Trophoblast cell (in vitro differentiated cells and primary cell): ENCODE data around the gene STRIP1.

Experiments
- DNase-seq, 2 donors: peaks; one replicate each; pipeline ENCODE4 v3.0.0-alpha.2; 2016
- H2AFZ ChIP-seq: 2 replicates; pipeline ENCODE4 v1.6.1; 2013; ENCODE audit warnings: low read length, moderate library complexity, mild to moderate bottlenecking; ENCODE audit not compliant: insufficient read depth, poor library complexity
- H2AK5ac ChIP-seq: 2 replicates; pipeline ENCODE4 v1.6.1; 2013; ENCODE audit warnings: mild to moderate bottlenecking, low read length
- H2BK120ac ChIP-seq: 2 replicates; pipeline ENCODE4 v1.6.1; 2013; ENCODE audit warnings: low read length, mild to moderate bottlenecking, moderate library complexity; ENCODE audit not compliant: insufficient read depth, poor library complexity
- H2BK12ac ChIP-seq: 2 replicates; pipeline ENCODE4 v1.6.1; 2013; ENCODE audit warnings: mild to moderate bottlenecking, low read length, moderate library complexity
- H2BK5ac ChIP-seq: 2 replicates; pipeline ENCODE4 v1.6.1; 2013; ENCODE audit warnings: low read length, low read depth, moderate library complexity, mild to moderate bottlenecking; ENCODE audit not compliant: poor library complexity
- H3K14ac ChIP-seq: 2 replicates; pipeline ENCODE4 v1.6.1; 2013; ENCODE audit warnings: mild to moderate bottlenecking, low read length
- H3K18ac ChIP-seq: 2 replicates; pipeline ENCODE4 v1.6.1; 2013; ENCODE audit warnings: mild to moderate bottlenecking, low read length
- H3K23ac ChIP-seq: 2 replicates; pipeline ENCODE4 v1.6.1; 2013; ENCODE audit warnings: low read length
- H3K27ac ChIP-seq: 2 replicates; pipeline ENCODE4 v1.5.1; 2013; ENCODE audit warnings: low read depth, mild to moderate bottlenecking, inconsistent platforms, low read length, moderate library complexity
- H3K27me3 ChIP-seq: 2 replicates; pipeline ENCODE4 v1.6.1; 2013; ENCODE audit warnings: inconsistent platforms, mild to moderate bottlenecking, low read length, moderate library complexity; ENCODE audit not compliant: insufficient read depth
- H3K36me3 ChIP-seq, 2 experiments: 1 replicate in 1 of 2; 2 replicates in 1 of 2; pipeline ENCODE4 v1.6.1; 2013; ENCODE audit warnings: low read length in 2 of 2, mild to moderate bottlenecking in 2 of 2, moderate library complexity in 1 of 2; ENCODE audit not compliant: insufficient read depth in 2 of 2, control insufficient read depth in 1 of 2
- H3K4ac ChIP-seq: 2 replicates; pipeline ENCODE4 v1.6.1; 2013; ENCODE audit warnings: low read depth, mild to moderate bottlenecking, low read length, moderate library complexity
- H3K4me1 ChIP-seq, 2 experiments: 1 replicate in 1 of 2; 2 replicates in 1 of 2; pipeline ENCODE4 v1.6.1; 2013; ENCODE audit warnings: low read length in 2 of 2, mild to moderate bottlenecking in 2 of 2, moderate library complexity in 1 of 2; ENCODE audit not compliant: insufficient read depth in 2 of 2, control insufficient read depth in 1 of 2
- H3K4me2 ChIP-seq: 2 replicates; pipeline ENCODE4 v1.6.1; 2013; ENCODE audit warnings: inconsistent platforms, mild to moderate bottlenecking, low read length, moderate library complexity
- H3K4me3 ChIP-seq: 2 replicates; pipeline ENCODE4 v1.5.1; 2013; ENCODE audit warnings: mild to moderate bottlenecking, low read depth, low read length, inconsistent platforms
- H3K79me1 ChIP-seq: one replicate; pipeline ENCODE4 v1.6.1; 2013; ENCODE audit warnings: low read length
- H3K79me2 ChIP-seq: 2 replicates; pipeline ENCODE4 v1.6.1; 2013; ENCODE audit warnings: low read length, mild to moderate bottlenecking; ENCODE audit not compliant: control insufficient read depth, insufficient read depth, poor library complexity
- H3K9ac ChIP-seq: 2 replicates; pipeline ENCODE4 v1.6.1; 2013; ENCODE audit warnings: mild to moderate bottlenecking, low read length
- H3K9me3 ChIP-seq: 2 replicates; pipeline ENCODE4 v1.6.1; 2013; ENCODE audit warnings: low read depth, mild to moderate bottlenecking, control low read depth, inconsistent platforms, low read length; ENCODE audit not compliant: insufficient read depth
- H4K12ac ChIP-seq: 2 replicates; pipeline ENCODE4 v1.6.1; 2013; ENCODE audit warnings: low read depth, mild to moderate bottlenecking, low read length, moderate library complexity
- H4K8ac ChIP-seq: 2 replicates; pipeline ENCODE4 v1.6.1; 2013; ENCODE audit warnings: low read depth, mild to moderate bottlenecking, low read length, moderate library complexity
- H4K91ac ChIP-seq: one replicate; pipeline ENCODE4 v1.6.1; 2013; ENCODE audit warnings: low read depth, mild to moderate bottlenecking, low read length, moderate library complexity
- WGBS: extraction: QIAGEN DNeasy Blood & Tissue Kit; methylation state at CpG from one replicate; pipeline ENCODE4 v1.1.7; 2013; ENCODE audit warnings: missing lambda C conversion rate; ENCODE audit not compliant: insufficient read length, insufficient coverage; ENCODE audit errors: extremely low coverage; 5-methylcytosine and 5-hydroxymethylcytosine counted together

Gene STRIP1

GRCh38 chr1:110067479-110067892 is 33.1 kb downstream of the STRIP1 start:
- no peak overlapping the region for H4K91ac ChIP-seq
- H3K79me1 ChIP-seq, result peaks cover 3% of the 10 kb centered on the region
- no CpG with 5 or more reads among the region's 23 CpGs for WGBS
- H3K18ac ChIP-seq, result no peak overlapping the region
- H3K14ac ChIP-seq, result no peak overlapping the region
- no peak overlapping the region for H2AFZ ChIP-seq
- H3K4me2 ChIP-seq, result peak overlapping the region; percentile 44
- H2BK12ac ChIP-seq, result no peak overlapping the region
- no peak overlapping the region for H3K4ac ChIP-seq
- peaks cover 24 to 29% of the 10 kb centered on the region in 2 experiments for H3K4me1 ChIP-seq
- no peak overlapping the region for H2AK5ac ChIP-seq
- no peak overlapping the region for H3K4me3 ChIP-seq
- no peak overlapping the region for H3K23ac ChIP-seq
- H2BK120ac ChIP-seq, result no peak overlapping the region
- no peak overlapping the region for H4K12ac ChIP-seq
- DNase-seq, result no peak
- H3K36me3 ChIP-seq, result no peaks in the 10 kb centered on the region
- peaks cover 17% of the 10 kb centered on the region for H3K9me3 ChIP-seq
- H4K8ac ChIP-seq, result no peak overlapping the region
- no peak overlapping the region for H3K9ac ChIP-seq
- no peaks in the 10 kb centered on the region for H3K79me2 ChIP-seq
- no peak overlapping the region for H3K27ac ChIP-seq
- peaks cover 62% of the 10 kb centered on the region for H3K27me3 ChIP-seq
- H2BK5ac ChIP-seq, result no peak overlapping the region

GRCh38 chr1:110067893-110068645 is 33.6 kb downstream of the STRIP1 start:
- Histone ChIP-seq H3K4ac (no peak overlapping the region), H3K4me2 (peak overlapping the region; percentile 44), H3K14ac (no peak overlapping the region), H3K9me3 (peaks cover 17% of the 10 kb centered on the region), H3K79me2 (no peaks in the 10 kb centered on the region), H3K4me3 (no peak overlapping the region), H3K27me3 (peaks cover 65% of the 10 kb centered on the region), H2BK12ac (peak overlapping the region; percentile 53), H4K8ac (no peak overlapping the region), H3K27ac (no peak overlapping the region), H2AK5ac (no peak overlapping the region), H3K18ac (no peak overlapping the region), H4K91ac (no peak overlapping the region), H2AFZ (no peak overlapping the region), H3K79me1 (peaks cover 3% of the 10 kb centered on the region), H2BK120ac (no peak overlapping the region), H3K9ac (no peak overlapping the region), H3K36me3 (no peaks in the 10 kb centered on the region), H3K4me1 (peaks cover 19 to 24% of the 10 kb centered on the region in 2 experiments), H3K23ac (no peak overlapping the region), H4K12ac (no peak overlapping the region), H2BK5ac (no peak overlapping the region)
- DNase-seq, result no peak
- no CpG with 5 or more reads among the region's 68 CpGs for WGBS

GRCh38 chr1:110068646-110069403 is 34.4 kb downstream of the STRIP1 start:
- H2BK12ac ChIP-seq, result no peak overlapping the region

GRCh38 chr1:110069404-110070281 is 35.2 kb downstream of the STRIP1 start:
- Histone ChIP-seq H3K4me1 (peaks cover 17 to 22% of the 10 kb centered on the region in 2 experiments), H4K91ac (no peak overlapping the region), H3K14ac (no peak overlapping the region), H3K79me1 (peaks cover 3% of the 10 kb centered on the region), H3K27me3 (peaks cover 69% of the 10 kb centered on the region), H2BK5ac (no peak overlapping the region), H3K18ac (no peak overlapping the region), H3K36me3 (no peaks in the 10 kb centered on the region), H3K9me3 (peaks cover 15% of the 10 kb centered on the region), H3K4ac (no peak overlapping the region), H4K8ac (no peak overlapping the region), H3K27ac (no peak overlapping the region), H4K12ac (no peak overlapping the region), H3K79me2 (no peaks in the 10 kb centered on the region), H2AFZ (peak overlapping the region; percentile 20), H2BK12ac (no peak overlapping the region), H3K23ac (no peak overlapping the region), H3K4me2 (peak overlapping the region; percentile 49), H2AK5ac (no peak overlapping the region), H3K9ac (no peak overlapping the region), H3K4me3 (no peak overlapping the region), H2BK120ac (no peak overlapping the region)
- WGBS, result no CpG with 5 or more reads among the region's 64 CpGs
- no peak for DNase-seq

More at GRCh38 chr1:110068646-110069403, 34.4 kb downstream of the STRIP1 start:
- Histone ChIP-seq H3K27me3 (peaks cover 67% of the 10 kb centered on the region), H2BK5ac (no peak overlapping the region), H3K4ac (no peak overlapping the region), H2AFZ (no peak overlapping the region), H3K79me2 (no peaks in the 10 kb centered on the region), H3K4me3 (no peak overlapping the region), H3K14ac (no peak overlapping the region), H3K36me3 (no peaks in the 10 kb centered on the region), H3K23ac (no peak overlapping the region), H4K91ac (no peak overlapping the region), H4K8ac (no peak overlapping the region), H3K9me3 (peaks cover 15% of the 10 kb centered on the region), H2BK120ac (peak overlapping the region; percentile 27), H3K79me1 (peaks cover 3% of the 10 kb centered on the region), H3K18ac (peak overlapping the region; percentile 37), H4K12ac (no peak overlapping the region), H3K4me2 (peak overlapping the region; percentile 27), H3K9ac (no peak overlapping the region), H3K4me1 (peaks cover 17 to 22% of the 10 kb centered on the region in 2 experiments), H3K27ac (no peak overlapping the region), H2AK5ac (no peak overlapping the region)
- no peak for DNase-seq
- WGBS, result no CpG with 5 or more reads among the region's 68 CpGs
